Lung microvascular endothelial cell (primary cell): Measurements from ENCODE around the gene P2RX4. TPM values are rescaled to one million over a fixed set of nuclear protein-coding genes. Genes with fewer than 3 reads are reported as not detected.
"Not testable (repeated sequence)": the region's sequence is repeated elsewhere in the genome, so short reads cannot be mapped to it uniquely, and the experiment has no call there.

Experiments
- DNase-seq, 2 donors: peaks; one replicate each; pipeline versions ENCODE4 v3.0.0 to v3.0.0-alpha.2; 2010; ENCODE audit warnings: low read depth in 2 of 2
- total RNA-seq: library from RNA; depleted of rRNA; stranded (reverse); fragments of >200 nt; gene quantifications from 2 replicates; pipeline ENCODE4 v1.2.1, GENCODE V29; 2014

The P2RX4 gene
- total RNA-seq, 1 donor from 2014 or later = 127 TPM

DNA sequence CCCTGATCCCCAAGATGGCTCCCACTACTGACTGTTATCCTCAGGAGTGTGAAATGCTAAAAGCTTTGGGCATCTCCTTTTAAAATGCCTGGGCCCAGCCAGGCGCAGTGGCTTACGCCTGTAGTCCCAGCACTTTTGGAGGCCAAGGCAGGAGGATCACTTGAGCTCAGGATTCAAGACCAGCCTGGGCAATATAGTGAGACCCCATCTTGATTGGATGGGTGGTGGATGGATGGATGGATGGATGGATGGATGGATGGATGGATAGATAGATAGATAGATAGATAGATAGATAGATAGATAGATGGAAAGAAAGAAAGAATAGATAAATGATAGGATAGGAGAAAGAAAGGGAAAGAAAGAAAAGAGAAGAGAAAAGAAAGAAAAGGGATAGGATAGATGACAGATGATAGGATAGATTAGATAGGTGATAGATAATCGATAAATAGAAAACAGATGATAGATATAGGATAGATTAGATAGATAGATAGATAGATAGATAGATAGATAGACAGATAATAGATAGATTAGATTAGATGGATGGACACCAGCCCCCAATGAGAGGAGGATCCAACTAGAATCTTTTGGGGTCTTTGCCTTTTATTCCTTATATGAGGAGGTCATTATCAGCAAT is 9.5 kb downstream of the P2RX4 start:
- no peak for DNase-seq

DNA sequence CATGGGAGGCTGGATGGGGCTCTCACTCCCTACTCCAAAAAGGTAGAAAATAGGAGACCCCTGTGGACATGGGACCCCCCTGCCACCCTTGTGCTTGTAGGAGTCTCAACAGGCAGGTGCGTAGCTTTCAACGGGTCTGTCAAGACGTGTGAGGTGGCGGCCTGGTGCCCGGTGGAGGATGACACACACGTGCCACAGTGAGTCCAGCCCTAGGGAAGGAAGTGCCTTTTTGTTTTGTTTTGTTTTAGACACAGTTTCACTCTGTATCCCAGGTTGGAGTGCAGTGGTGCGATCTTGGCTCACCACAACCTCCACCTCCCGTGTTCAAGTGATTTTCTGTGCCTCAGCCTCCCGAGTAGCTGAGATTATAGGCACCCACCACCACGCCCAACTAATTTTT is 12.9 kb downstream of the P2RX4 start:
- DNase-seq = no peak

DNA sequence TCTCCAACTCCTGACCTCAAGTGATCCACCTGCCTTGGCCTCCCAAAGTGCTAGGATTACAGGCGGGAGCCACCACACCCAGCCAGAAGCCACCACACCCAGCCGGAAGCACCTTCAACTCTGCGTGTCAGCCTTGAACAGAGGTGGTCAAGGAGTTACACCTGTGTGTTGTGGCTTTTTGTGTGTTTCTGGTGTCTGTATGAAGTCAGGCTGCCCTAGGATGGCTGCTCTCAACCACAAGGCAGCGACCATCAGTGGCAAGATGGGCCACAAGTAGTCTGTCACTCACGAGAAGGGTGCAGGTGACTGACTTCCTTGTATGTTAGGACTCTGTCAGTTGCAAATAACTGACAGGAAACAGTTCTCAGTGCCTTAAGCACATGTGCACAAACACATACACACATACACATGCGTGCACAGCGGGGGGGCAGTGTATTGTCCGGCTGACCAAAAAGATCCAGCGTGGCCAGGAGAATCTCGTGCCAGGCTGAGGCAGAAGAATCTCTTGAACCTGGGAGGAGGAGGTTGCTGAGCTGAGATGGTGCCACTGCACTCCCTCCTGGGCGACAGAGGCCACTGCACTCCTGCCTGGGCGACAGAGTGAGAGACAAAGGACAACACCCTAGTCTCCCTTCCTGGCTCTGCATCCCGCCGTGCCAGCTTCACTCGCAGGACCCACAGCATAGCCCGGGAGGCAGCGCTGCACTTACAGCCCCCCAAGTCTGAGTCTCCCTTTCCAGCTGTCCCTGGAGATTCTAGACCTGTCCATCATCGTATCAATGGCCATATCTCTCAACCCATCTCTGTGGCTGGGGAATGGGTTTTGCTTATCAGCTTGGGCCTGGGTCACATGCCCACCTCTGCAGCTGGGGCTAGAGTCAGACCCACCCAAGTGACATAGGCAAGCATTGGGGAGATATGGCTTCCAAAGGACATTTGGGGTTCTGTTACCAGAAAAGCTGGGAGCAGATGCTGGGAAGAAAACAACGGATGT is 13.7 kb downstream of the P2RX4 start:
- peak in 1 of 2 donors; percentile 44 for DNase-seq

DNA sequence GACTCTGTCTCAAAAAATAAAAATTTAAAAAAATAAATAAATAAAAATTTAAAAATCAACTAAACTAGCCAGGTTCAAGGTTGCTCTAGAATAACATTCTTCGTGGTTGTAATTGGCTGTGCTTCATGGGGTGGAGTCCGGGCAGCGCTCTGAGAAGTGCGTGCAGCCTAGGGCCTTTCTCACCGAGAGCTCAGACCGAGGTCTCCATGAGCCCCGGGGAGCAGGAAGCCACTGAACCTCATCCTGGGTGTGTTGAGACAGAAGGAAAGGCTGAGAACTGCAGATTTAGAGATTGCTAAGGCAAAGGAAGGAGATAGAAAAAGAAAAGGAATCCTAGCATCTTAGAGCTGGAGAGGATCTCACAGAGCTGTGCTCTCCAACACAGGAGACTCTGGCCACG is 14.7 kb downstream of the P2RX4 start:
- no peak for DNase-seq

DNA sequence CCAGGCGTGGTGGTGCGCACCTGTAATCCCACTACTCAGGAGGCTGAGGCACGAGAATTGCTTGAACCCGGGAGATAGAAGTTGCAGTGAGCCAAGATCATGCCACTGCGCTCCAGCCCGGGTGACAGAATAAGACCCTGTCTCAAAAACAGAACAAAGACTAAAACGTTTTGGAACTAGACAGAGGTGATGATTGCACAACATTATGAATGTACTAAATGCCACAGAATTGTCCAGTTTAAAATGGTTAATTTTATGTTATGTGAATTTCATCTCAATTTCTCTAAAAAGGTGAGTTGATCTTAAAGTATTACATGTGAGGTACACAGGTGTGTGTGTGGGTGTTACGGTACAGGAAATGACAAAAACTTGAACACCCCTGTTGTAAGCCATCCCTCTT is 16.5 kb downstream of the P2RX4 start:
- DNase-seq = no peak

DNA sequence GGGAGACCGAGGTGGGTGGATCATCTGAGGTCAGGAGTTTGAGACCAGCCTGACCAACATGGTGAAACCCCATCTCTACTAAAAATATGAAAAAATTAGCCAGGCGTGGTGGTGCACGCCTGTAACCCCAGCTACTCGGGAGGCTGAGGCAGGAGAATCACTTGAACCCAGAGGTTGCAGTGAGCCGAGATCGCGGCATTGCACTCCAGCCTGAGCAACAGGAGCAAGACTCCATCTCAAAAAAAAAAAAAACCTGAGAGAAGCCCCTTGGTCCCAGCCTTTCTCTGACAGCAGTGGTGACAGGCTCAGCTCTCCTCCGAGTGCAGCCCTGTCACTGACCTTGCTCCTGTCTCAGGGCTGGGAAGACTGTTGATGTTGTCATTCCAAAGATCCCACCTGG is 16.9 kb downstream of the P2RX4 start:
- DNase-seq = not testable (repeated sequence)

DNA sequence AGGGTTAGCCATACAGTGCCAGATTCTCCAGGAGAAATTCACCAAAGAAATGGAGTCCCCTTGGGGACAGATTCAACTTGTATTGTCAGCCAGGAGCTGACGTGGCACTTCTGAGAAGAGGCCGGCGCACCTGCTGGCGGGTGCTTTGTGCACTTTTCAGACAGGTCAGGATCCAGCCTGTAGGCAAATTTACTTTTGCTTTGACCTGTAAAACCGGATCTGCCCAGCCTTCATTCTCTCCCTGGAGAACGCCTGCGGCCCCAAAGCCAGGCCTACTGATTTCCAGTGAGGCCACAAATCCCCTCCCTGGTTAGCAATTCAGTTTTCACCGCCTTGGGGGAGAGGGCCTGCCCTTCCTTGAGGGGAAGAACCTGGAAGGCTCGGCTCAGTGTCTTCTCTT is 17.4 kb downstream of the P2RX4 start:
- no peak for DNase-seq

DNA sequence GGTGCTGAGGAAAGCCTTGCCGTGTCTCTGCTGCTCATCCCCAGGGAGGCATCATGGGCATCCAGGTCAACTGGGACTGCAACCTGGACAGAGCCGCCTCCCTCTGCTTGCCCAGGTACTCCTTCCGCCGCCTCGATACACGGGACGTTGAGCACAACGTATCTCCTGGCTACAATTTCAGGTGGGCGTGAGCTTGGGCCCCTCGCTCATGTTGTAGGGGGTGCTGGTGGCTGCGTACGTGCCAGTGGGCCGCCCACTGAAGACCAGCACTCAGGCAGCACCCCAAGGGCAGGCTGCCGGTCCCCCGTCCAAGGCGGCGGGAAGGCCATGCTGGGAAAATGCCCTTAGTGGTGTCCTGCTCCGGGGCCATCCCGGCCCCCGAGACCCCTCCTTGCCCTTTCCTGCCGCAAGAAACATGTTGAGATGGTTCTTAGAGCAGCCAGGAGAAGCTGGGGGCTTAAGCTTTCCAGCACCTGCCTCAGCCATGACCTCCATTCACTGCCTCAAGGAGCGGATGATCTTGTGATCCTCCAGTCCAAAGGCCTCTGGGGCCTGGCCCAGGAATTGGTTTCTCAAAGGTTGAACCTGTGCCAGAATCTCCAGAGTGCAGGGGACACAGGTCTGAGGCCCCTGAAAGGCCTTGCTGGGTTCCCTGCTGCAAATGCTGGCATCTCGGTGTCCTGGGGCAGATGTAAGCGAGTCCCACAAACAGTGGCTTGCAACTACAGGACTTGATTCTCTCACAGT is 19.2 kb downstream of the P2RX4 start:
- no peak for DNase-seq

DNA sequence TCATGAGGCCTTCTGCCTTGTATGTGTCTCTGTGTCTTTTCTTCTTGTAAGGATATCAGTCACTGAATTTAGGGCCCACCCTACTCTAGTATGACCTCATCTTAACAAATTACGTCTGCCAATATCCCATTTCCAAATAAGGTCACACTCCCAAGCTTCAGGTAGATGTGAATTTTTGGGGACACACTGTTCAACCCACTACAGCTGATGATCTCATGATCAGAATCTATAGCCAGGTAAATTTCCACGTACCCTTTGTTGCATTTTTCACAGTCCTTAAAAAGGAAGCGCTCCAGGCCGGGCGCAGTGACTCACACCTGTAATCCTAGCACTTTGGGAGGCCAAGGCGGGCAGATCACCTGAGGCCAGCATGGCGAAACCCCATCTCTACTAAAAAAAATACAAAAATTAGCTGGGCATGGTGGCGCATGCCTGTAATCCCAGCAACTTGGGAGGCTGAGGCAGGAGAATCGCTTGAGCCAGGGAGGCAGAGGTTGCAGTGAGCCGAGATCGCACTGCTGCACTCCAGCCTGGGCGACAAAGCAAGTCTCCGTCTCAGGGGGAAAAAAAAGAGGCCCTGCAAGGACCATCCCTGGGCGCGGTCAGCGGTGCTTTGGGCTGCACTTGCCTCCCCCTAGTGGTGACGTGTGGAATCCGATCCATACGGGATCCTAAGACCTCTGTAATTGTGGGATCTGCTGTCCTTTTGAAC is 20.1 kb downstream of the P2RX4 start:
- peak; percentile 86 for DNase-seq

DNA sequence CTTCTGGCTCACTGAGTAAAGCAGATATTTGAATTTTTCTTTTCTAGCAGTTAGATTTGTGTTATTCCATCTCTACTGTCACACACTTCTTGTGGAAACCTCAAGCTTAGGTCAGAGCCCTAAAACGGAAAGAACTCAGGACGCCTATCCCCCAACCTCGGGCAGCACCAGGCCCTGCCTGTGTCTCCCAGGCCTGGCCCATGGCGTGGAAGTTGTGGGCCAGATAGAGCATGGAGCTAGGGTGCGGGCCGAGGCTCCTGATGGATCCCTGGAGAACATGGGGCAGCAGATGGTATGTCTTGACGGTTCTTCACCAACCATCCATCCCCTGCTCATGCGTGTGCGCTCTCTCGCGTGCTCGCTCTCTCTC is 20.6 kb downstream of the P2RX4 start:
- no peak for DNase-seq

DNA sequence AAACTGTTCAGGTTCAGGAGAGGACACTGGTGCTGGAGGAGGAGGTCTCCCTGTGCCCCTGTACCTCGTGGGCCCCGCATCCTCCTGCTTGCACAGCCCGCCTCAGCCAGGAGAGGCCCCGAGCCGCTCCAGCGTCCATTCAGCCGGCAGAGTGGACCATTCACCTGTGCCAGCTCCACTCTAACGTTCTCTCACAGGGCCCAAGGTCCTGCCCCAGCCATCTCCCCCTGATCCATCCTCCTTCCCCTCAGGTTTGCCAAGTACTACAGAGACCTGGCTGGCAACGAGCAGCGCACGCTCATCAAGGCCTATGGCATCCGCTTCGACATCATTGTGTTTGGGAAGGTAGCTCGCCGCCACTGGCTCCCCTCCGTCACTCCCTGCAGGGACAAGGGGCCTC is 22.2 kb downstream of the P2RX4 start:
- DNase-seq = no peak

DNA sequence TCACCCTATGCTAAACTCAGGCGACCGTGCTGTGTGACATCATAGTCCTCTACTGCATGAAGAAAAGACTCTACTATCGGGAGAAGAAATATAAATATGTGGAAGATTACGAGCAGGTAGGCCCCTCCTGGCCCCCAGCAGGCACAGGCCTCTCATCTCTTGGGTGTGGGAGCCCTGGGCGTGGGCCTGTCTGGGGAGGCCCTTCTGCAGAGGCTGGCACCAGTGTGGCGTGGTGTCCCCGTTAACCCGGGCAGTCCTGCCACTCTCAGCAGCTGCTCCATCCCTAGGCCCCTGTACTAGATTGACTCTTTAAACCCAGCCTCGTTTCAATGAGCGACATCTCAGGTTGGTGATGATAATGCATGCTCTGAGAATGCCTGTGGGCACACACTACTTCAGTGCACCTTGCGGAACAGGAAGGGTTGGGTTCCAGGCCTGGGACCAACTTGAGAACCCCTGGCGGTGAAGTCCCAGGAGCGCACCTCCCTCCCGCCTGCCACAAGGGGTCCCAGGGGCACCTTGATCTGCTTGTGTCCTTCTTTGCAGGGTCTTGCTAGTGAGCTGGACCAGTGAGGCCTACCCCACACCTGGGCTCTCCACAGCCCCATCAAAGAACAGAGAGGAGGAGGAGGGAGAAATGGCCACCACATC is 23.2 kb downstream of the P2RX4 start:
- DNase-seq = no peak

DNA sequence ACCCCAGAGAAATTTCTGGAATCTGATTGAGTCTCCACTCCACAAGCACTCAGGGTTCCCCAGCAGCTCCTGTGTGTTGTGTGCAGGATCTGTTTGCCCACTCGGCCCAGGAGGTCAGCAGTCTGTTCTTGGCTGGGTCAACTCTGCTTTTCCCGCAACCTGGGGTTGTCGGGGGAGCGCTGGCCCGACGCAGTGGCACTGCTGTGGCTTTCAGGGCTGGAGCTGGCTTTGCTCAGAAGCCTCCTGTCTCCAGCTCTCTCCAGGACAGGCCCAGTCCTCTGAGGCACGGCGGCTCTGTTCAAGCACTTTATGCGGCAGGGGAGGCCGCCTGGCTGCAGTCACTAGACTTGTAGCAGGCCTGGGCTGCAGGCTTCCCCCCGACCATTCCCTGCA is 23.7 kb downstream of the P2RX4 start:
- no peak for DNase-seq

DNA sequence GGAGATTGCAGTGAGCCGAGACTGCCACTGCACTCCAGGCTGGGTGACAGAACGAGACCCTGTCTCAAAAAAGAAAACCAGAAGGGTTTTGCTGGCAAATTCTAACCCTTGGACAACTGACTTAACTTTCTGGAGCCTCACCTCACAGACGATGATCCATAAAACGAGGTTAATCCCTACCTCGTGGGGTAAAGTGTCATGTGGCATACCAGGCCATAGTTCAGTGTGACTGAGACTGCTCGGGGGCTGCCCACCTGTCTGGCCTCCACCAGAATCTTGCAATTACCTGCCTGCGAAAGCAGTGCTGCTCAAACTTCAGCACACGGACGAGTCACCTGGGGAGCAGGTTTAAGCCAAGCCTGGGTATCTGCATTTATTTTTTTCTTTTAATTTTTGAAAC is 26.8 kb downstream of the P2RX4 start:
- DNase-seq = no peak

DNA sequence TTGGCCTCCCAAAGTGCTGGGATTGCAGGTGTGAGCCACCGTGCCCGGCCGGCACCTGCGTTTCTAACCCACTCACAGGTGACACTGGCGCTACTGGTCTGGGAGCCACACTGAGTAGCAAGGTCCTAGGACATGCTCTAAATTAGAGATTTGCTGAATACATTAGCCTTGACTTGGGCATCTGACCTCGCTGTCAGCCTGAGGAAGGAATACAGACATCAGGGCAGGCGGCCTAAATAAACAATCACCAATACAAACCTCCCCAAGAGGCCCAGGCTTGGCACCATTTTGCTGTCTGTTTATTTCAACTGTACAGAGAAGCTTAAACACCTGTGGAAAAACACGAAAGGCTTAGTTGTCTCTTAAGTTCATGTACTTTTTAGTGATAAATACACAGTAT is 27.5 kb downstream of the P2RX4 start:
- peak in 1 of 2 donors; percentile 41 for DNase-seq

DNA sequence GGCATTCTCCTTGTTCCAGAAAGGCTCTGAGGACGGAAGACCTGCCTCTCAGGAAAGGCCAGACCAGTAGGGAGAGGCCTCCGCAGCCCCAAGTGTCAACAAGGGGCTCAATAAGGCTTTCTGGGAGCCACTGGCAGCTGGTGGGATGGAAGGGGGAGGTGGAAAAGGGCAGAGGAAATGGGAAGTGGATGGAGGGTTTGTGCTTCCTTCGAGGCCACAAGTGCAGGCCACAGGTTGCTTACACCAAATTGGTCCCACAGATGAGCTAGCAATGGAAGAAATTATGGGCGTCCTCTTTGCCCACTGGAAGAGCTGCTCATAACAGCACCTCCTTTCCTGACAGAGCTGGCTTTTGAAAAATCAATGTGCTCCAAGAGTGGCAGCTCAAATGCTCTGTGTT is 28.2 kb downstream of the P2RX4 start:
- DNase-seq = peak in 1 of 2 donors; percentile 27

DNA sequence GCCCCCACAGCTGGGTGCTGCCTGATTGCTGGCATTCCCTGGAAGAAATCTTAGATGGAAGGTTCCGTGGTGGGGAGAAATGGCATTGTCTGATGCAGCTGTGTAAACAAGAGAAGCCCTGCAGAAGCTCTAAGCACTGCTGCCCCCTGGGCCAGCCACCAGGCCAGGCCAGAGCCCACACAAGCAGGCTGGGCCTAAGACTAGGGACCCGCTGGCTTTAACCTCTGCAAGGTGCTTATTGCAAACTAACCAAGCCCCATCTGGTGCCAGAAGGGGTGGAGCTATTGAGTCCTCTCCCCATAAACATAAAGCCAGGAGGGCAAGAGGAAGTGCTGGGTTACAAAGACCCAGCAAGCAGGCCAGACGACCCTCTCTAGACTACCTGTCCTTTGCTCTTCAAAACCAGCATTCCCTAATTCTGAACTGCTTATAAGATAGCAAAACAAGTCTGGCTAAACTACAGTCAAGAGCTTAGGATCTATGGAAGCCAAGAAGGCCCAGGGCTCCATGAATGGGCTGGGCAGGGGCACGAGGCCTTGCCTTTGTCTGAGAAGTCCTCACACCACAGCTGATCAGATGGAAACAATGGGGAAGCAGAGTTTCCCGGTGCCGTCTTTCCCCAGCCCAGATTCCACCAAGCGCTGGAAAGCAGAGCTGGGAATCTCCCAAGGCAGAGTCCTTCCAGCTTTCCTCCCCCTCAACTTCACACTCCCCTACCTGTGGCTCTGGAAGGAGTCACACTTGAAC is 28.8 kb downstream of the P2RX4 start:
- DNase-seq = peak in 1 of 2 donors; percentile 17

DNA sequence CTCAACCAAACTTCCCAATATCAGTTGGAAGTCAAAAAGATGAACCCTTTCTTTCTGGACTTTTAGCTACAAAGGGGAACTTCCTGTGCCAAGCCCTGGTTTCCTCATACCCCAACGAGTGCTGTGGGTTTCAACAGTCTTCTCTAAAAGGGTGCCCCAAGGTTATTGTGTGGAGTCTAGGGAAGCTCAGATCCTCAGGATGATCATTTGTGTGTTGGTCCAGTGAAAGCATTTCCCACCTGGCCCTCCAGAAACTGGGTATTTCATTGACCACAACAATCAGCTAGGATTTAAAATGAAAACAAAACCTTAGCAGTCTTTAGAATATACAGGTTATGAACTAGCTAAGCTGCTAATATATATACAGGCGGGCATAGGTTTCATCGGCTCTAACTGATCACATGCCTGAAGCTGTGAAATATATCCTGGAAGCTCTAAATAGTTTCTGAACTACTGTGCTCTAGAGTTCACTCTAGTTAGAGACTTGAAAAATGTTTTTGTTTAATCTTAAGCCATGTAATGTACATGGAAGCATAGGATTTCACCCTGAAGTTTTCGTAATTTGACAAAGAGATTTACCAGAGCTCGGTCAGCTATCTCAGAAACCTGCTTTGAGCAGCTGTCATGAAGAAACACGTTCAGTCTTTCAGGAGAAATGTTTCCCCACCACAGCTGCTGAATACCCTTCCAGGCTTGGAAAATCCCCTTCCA is 29.6 kb downstream of the P2RX4 start:
- DNase-seq = no peak

DNA sequence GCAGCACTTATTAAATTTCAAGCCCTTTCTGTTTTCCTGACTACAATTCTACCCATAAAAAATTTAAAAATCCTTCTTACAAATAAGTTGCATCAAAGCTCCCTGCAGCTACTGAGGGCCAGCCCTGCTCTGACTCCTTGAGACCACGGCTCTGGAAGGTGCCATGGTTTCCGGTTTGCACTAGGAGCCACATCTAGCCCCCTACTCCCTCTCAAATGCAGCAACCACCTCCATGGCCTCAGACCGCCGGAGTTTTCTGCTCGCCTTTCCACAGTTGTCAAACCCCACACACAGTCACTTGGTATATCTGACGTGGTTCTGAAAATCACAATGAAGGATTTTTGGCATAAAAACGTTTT is 30.1 kb downstream of the P2RX4 start:
- no peak for DNase-seq
